D341Med (cell line): ENCODE measurements around the gene PTGES2.
"Not testable (repeated sequence)": the region's sequence is repeated elsewhere in the genome, so short reads cannot be mapped to it uniquely, and the experiment has no call there.

Experiments
- DNase-seq: peaks from one replicate; pipeline ENCODE4 v3.0.0; 2012; ENCODE audit warnings: low spot score

The PTGES2 gene

DNA sequence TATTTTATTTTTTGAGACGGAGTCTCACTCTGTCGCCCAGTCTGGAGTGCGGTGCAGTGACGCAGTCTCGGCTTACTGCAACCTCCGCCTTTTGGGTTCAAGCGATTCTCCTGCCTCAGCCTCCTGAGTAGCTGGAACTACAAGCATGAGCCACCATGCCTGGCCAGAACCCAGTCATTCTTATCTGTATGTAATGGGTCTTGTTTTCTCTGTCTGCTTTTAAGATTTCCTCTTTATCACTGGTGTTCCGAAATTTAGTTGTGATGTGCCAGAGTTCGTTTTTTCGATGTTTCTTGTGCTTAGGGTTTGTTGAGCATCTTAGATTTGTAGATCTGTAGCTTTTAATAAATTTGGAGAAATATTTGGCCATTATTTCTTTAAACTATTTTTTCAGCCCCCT, 40.3 kb downstream of the PTGES2 start:
- DNase-seq = no peak

GRCh38 chr9:128085943-128086342, 41.6 kb downstream of the PTGES2 start:
- DNase-seq = no peak

DNA sequence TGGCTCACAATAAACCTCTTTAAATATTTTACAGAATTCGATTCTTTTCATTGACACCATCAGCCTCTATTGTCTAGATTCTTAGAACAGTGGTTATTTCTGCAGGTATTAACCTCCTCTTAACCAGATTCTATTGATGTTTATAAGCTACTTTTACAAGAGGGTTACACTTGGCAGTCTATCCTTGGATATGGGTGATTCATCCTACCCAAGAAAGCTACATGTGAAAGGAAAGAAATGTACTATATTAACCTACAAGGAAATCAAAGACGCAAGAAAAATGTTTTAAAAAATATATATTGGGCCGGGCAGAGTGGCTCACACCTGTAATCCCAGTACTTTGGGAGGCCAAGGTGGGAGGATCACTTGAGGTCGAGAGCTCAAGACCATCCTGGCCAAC, 42.8 kb downstream of the PTGES2 start:
- no peak for DNase-seq

DNA sequence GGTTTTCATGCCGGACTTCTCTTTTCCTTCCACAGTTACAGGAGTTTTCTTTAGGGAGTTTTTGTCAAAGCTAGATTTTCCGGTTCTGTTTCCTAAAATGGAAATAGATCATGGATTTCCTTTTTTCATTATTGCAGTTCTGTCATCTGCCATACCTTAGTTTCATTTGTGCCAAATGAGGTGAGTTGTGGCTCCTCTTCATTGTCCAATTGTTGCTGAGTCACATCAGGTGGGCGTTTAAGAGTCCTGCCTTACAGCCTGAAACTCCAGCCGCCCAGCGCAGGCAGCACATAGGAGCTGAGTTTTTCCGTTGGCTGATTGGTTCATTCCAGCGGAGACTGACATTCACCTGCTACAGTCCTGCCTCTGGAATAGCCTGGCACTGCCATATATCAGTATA, 45.4 kb downstream of the PTGES2 start:
- DNase-seq = no peak

- DNase-seq = no peak
These were observed 46.5 kb downstream of the PTGES2 start for GRCh38 chr9:128081056-128081455.

- DNase-seq = no peak
These were observed 47.3 kb downstream of the PTGES2 start for GRCh38 chr9:128080206-128080605.

DNA sequence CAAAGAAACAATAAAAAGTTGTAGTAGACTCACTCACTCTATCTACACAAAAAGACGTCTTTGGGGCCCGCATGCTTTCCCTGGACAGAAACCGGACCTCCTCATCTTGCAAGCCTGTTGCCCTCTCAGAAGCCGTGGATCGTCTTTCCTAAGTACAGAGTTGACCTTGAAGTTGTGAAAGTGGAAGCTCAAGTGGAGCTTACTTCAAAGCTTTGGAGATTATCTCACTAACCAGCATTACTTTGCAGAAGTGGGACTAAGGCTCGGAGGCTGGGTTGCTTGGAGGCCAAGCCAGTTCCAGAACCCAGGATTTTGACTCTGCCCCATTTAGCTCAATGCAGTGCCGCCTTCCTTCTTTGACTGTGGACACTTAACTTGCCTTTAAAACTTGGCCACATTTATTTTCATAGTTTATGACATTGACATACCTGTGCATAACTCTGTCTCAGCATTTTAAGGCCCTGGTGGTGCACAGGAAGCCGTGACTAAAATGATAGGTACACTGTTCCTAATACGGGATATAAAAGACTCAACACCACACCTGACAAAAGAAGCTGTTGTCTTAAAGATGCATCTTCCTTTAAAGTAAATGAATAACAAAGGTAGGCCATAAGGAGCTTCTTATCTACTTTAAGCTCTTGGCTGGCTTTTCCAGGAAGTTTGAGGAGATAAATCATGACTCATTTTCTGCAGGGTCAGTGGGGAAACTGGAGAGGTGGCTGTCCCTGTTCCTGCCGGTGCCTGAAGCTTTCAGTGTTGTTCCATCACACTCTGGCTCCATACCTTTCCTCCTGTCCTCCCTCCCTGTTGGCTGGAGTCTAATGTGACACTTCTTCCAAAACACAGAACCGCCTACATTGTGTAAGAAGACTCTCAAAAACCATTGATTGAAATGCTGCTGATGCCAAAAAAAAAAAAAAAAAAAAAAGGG, 48.8 kb downstream of the PTGES2 start:
- DNase-seq = no peak

- no peak for DNase-seq
These were observed 49.6 kb downstream of the PTGES2 start for GRCh38 chr9:128077847-128078503.

DNA sequence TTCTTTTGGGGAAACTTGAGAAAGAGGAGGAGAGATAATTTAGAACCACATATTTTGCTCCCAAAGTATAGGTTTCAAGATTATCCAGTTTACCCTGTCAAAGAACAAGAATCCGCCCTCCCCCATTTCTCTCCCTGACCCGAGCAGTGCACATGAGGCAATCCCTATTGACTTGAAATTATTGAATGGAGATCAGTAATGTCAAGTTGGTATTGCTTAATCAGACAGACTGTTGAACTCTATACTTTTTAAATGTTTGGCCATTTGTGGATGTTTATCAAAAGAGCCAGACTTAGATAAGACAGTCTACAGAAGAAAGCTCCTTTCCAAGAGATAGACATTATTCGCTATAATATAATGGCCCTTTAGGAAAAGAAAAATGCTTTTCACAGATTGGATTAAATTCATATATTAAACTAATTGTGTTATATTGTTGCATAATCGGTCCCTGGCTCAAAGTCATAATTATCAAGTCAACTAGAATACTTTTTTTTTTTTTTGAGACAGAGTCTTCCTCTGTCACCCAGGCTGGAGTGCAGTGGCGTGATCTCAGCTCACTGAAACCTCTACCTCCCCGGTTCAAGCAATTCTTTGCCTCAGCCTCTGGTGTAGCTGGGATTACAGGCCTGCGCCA, 54.2 kb downstream of the PTGES2 start:
- no peak for DNase-seq

DNA sequence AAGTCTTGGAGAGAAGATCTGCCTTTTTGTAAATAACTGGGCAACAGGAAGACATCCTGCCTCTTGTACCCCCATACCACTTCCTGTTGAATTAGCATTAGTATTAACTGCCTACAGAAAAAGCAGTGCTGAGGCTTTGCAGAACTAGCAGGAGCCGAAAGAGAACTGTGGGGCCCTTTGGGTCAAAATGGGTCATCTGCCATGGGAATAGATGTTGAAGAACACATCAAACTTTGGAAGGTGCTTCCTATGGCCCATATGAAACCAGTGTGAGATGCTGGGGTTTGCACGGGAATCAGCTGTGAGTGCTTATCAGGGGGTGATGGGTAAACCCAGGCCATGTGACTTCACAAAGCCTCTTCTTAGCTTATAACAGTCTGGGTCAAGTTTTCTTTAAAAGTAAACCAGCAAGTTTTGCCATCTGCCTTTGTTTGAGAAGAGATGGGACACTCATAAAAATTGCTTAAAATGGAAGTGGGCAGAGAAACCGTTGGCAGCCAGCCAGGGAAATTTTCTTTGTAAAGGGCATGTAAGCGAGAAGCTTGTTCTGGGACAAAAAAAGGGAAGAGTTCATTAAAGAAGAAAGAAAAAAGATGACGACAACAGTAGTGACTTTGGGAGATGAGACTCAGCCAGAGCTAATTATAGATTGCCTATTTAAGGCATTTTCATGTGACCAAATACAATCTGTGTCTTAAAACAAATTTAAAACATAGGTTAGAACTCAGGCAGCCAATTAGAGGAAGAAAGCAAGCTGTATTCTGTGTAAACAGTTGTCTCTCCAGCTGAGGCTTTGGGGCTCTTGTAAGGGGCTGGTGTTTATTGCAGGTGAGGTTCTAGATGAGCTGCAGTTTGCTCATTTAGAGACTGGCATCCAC, 55.1 kb downstream of the PTGES2 start:
- DNase-seq = no peak

DNA sequence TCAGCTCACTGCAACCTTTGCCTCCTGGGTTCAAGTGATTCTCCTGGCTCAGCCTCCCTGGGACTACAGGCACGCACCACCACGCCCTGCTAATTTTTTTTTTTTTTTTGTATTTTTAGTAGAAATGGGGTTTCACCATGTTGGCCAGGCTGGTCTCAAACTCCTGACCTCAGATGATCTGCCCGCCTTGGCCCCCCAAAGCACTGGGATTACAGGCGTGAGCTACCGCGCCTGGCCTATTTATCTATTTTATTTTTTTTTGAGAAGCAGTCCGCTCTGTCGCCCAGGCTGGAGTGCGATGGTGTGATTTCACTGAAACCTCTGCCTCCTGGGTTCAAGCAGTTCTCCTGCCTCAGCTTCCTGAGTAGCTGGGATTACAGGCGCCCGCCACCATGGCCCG, 56.1 kb downstream of the PTGES2 start:
- DNase-seq = not testable (repeated sequence)

GRCh38 chr9:128070874-128071273, 56.7 kb downstream of the PTGES2 start:
- DNase-seq = no peak
